Right lobe of liver (tissue), 4 donors: ENCODE measurements around the gene GAD2.

Experiments used
- CTCF ChIP-seq, 4 donors: fragments of 200-600 bp in 3 of 4; fragments of 450-650 bp in 1 of 4; IDR thresholded peaks; one replicate each; pipeline versions ENCODE4 v1.5.1 to v1.8.0; 2016 to 2022; ENCODE audit warnings: antibody characterized with exemption in 4 of 4, mild to moderate bottlenecking in 2 of 4
- POLR2A ChIP-seq: fragments of 450-650 bp; IDR thresholded peaks from one replicate; pipeline ENCODE4 v1.6.1; 2017; ENCODE audit warnings: antibody characterized with exemption, mild to moderate bottlenecking
- donor health status: DM: no; HTN: no; CAD: no.
- donor health status: DM: no; HTN: no; CAD: no.
- donor health status: DM: no; HTN: yes; CAD: no.

- TF ChIP-seq CTCF (IDR thresholded peaks at IDR 0.05): no peak
- TF ChIP-seq POLR2A: no peak
These were observed 18.5 kb upstream of the GAD2 start for GRCh38 chr10:26198119-26198518.
